Spleen (tissue), 11 donors: ENCODE measurements around the gene SYNJ1. TPM values are rescaled to one million over a fixed set of nuclear protein-coding genes. Genes with fewer than 3 reads are reported as not detected.
"Not testable (repeated sequence)": the region's sequence is repeated elsewhere in the genome, so short reads cannot be mapped to it uniquely, and the experiment has no call there.

Experiments
- DNase-seq: peaks from one replicate; pipeline ENCODE4 v3.0.0-alpha.2; 2020
- H3K27ac ChIP-seq, 8 donors: fragments of 200-600 bp; sonication (generic) in 7 of 8; 1 replicate in 4 of 8; 2 replicates in 4 of 8; pipeline versions ENCODE4 v1.5.0 to v1.8.0; 2016 to 2021; ENCODE audit warnings: inconsistent platforms in 4 of 8, mild to moderate bottlenecking in 4 of 8, moderate library complexity in 1 of 8
- H3K27me3 ChIP-seq, 7 donors: fragments of 200-600 bp; sonication (generic) in 6 of 7; replicated peaks in 1 of 7; 1 replicate in 4 of 7; 2 replicates in 3 of 7; pipeline versions ENCODE4 v1.5.0 to v1.8.0; 2016 to 2021; ENCODE audit warnings: inconsistent platforms in 3 of 7, mild to moderate bottlenecking in 1 of 7
- H3K36me3 ChIP-seq, 6 donors: fragments of 200-600 bp; sonication (generic) in 5 of 6; 1 replicate in 4 of 6; 2 replicates in 2 of 6; pipeline versions ENCODE4 v1.5.0 to v1.8.0; 2016 to 2021; ENCODE audit warnings: inconsistent platforms in 2 of 6
- H3K4me1 ChIP-seq, 6 donors: fragments of 200-600 bp; sonication (generic) in 5 of 6; 1 replicate in 3 of 6; 2 replicates in 3 of 6; pipeline versions ENCODE4 v1.5.0 to v1.8.0; 2016 to 2021; ENCODE audit warnings: inconsistent platforms in 3 of 6
- H3K4me3 ChIP-seq, 8 donors: fragments of 200-600 bp; sonication (generic) in 7 of 8; 1 replicate in 4 of 8; 2 replicates in 4 of 8; pipeline versions ENCODE4 v1.5.0 to v1.8.0; 2016 to 2021; ENCODE audit warnings: inconsistent platforms in 4 of 8, mild to moderate bottlenecking in 4 of 8, moderate library complexity in 2 of 8
- H3K9me3 ChIP-seq, 8 donors: fragments of 200-600 bp; sonication (generic) in 7 of 8; 1 replicate in 4 of 8; 2 replicates in 4 of 8; pipeline versions ENCODE4 v1.5.0 to v1.8.0; 2016 to 2021; ENCODE audit warnings: inconsistent platforms in 4 of 8
- POLR2A ChIP-seq, 3 donors: fragments of 450-650 bp; IDR thresholded peaks; one replicate each; pipeline ENCODE4 v1.5.1; 2017; ENCODE audit warnings: antibody characterized with exemption in 3 of 3, mild to moderate bottlenecking in 1 of 3
- POLR2AphosphoS5 ChIP-seq, 3 donors: sonication (generic); formaldehyde crosslinking; IDR thresholded peaks; one replicate each; pipeline ENCODE4 v1.5.1; 2017; ENCODE audit warnings: antibody characterized with exemption in 3 of 3
- WGBS, 5 donors: extraction: QIAGEN DNeasy Blood & Tissue Kit in 3 of 5; methylation state at CpG; one replicate each; pipeline versions ENCODE4 v1.1.5 to v1.1.7; 2013 to 2018; 5-methylcytosine and 5-hydroxymethylcytosine counted together
- intact Hi-C: fragments of 100-400 bp; cut with DNase I; formaldehyde crosslinking; loops from one replicate; pipeline ENCODE4 v1.15.0; 2023; ENCODE audit warnings: low total_unique reads
- polyA plus RNA-seq, 3 donors: library from polyadenylated mRNA; stranded (reverse); fragments of 200-250 nt; gene quantifications; one replicate each; pipeline ENCODE4 v1.2.1, GENCODE V29; 2013
- total RNA-seq, 7 donors: library from RNA; depleted of rRNA in 3 of 7; stranded (reverse); fragments of >200 nt in 3 of 7; fragmentation: NEBNext Ultra II Directional in 4 of 7; extraction: Animal tissue kit (Norgen Biotek cat#: 25700) in 4 of 7; gene quantifications; one replicate each; pipeline versions ENCODE4 v1.1.0 to v1.2.1, GENCODE V29; 2016 to 2021
- TF ChIP-seq, protein P1 (sequence below), 11 experiments: fragments of 200-600 bp in 7 of 11; fragments of 450-650 bp in 4 of 11; sonication (generic) in 4 of 11; IDR thresholded peaks in 8 of 11; conservative IDR thresholded peaks in 3 of 11; 1 replicate in 7 of 11; 2 replicates in 4 of 11; pipeline versions ENCODE4 v1.4.0 to v1.8.0; 2016 to 2021; ENCODE audit warnings: antibody characterized with exemption in 11 of 11, inconsistent platforms in 4 of 11, mild to moderate bottlenecking in 1 of 11
- donor health status: healthy with polysubstance abuse.
- donor health status: DM: no; HTN: no; CAD: no; lungs with moderate emphysema.
- donor health status: DM: no; HTN: no; CAD: no.
- donor health status: Bipolar disorder and iron deficiency.
- donor health status: healthy.
- donor health status: DM: no; HTN: no; CAD: no.
- donor health status: DM: yes; HTN: yes; CAD: no.

SYNJ1 gene
- total and polyA plus RNA-seq, 10 donors = 3.3 to 30.3 (median 18.7) TPM

DNA sequence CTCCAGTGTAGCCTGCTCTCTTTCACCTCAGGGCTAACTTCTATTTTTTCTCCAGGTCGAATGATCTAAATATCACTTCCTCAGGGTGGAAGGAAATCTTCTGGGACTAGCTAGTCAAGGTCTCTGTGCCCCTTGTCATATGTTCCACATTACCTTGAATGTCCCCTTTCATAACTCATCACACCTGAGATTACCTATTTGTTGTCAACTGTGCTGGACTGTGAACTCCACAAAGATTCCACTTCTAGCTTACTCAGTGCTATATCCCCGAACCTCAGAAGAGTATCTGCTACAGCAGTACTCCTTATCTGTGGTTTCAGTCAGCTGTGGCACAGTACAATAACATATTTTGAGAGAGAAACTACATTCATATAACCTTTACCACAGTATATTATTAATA, 14.6 kb upstream of the SYNJ1 start:
- intact Hi-C loops = no loop called here
- Histone ChIP-seq H3K4me1 (no peaks in the 10 kb centered on the region), H3K27ac (no peak overlapping the region), H3K4me3 (no peak overlapping the region), H3K9me3 (no peaks in the 10 kb centered on the region), H3K36me3 (peaks cover 2 to 100% (median 78%) of the 10 kb centered on the region in 6 donors), H3K27me3 (no peaks in the 10 kb centered on the region)
- TF ChIP-seq POLR2AphosphoS5 (IDR thresholded peaks at IDR 0.05) (no peak), POLR2A (IDR thresholded peaks at IDR 0.05) (no peak)
- TF ChIP-seq, protein P1, sequence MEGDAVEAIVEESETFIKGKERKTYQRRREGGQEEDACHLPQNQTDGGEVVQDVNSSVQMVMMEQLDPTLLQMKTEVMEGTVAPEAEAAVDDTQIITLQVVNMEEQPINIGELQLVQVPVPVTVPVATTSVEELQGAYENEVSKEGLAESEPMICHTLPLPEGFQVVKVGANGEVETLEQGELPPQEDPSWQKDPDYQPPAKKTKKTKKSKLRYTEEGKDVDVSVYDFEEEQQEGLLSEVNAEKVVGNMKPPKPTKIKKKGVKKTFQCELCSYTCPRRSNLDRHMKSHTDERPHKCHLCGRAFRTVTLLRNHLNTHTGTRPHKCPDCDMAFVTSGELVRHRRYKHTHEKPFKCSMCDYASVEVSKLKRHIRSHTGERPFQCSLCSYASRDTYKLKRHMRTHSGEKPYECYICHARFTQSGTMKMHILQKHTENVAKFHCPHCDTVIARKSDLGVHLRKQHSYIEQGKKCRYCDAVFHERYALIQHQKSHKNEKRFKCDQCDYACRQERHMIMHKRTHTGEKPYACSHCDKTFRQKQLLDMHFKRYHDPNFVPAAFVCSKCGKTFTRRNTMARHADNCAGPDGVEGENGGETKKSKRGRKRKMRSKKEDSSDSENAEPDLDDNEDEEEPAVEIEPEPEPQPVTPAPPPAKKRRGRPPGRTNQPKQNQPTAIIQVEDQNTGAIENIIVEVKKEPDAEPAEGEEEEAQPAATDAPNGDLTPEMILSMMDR (IDR thresholded peaks at IDR 0.05 in 8 of 11, conservative IDR thresholded peaks at IDR 0.05 in 3 of 11) = no peak
- WGBS, 5 donors = 71 to 90% (median 79%) methylated on average over 2 of the region's 2 CpGs
- DNase-seq = no peak

DNA sequence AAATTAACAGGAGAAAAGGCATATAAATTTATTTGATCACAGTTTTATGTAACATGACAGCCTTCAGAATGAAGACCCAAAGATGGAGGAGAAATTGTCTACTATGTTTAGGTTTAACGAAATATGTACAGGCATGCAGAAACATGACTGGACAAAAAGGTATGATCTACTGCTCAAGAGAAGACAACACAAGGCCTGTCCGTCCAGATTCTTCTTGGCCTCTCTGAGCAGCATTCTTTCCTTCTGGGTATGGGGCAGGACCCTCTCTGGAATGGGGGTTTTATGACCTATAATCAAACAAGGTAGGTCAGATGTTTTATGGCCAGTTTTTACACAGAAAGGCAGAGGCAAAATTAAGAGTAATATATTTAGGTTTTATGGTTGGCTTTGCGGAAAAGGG, 13.5 kb upstream of the SYNJ1 start:
- Histone ChIP-seq H3K27ac (no peak overlapping the region), H3K9me3 (no peaks in the 10 kb centered on the region), H3K4me3 (no peak overlapping the region), H3K4me1 (no peaks in the 10 kb centered on the region), H3K36me3 (peaks cover 2 to 100% (median 73%) of the 10 kb centered on the region in 6 donors), H3K27me3 (no peaks in the 10 kb centered on the region)
- WGBS, 5 donors = 92 to 97% (median 96%) methylated on average over 3 of the region's 3 CpGs
- DNase-seq = no peak
- intact Hi-C loops = no loop called here
- no peak for TF ChIP-seq POLR2A (IDR thresholded peaks at IDR 0.05)
- no peak for TF ChIP-seq POLR2AphosphoS5 (IDR thresholded peaks at IDR 0.05)
- TF ChIP-seq, protein P1 (IDR thresholded peaks at IDR 0.05 in 8 of 11, conservative IDR thresholded peaks at IDR 0.05 in 3 of 11) = no peak

DNA sequence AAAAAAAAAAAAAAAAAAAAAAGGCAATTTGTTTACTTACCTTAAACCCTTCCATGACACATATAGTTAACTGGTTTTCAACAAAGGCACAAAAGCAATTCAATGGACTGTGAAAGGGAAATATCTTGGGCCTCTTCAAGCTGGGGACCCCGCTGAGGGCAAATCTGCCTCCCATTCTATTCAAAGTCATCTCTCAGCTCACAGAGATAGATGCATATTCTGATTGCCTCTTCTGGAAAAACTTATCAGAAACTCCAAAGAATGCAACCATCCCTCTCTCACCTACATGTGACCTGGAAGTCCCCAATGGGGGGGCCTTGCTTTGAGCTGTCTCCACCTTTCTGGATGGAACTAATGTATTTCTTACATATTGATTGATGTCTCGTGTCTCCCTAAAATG, 12.1 kb upstream of the SYNJ1 start:
- H3K4me1 ChIP-seq = no peaks in the 10 kb centered on the region
- TF ChIP-seq POLR2AphosphoS5 (IDR thresholded peaks at IDR 0.05) (no peak), POLR2A (IDR thresholded peaks at IDR 0.05) (no peak)
- TF ChIP-seq, protein P1 (IDR thresholded peaks at IDR 0.05 in 8 of 11, conservative IDR thresholded peaks at IDR 0.05 in 3 of 11) = no peak
- peaks cover 1 to 100% (median 73%) of the 10 kb centered on the region in 6 donors for H3K36me3 ChIP-seq
- H3K9me3 ChIP-seq = no peaks in the 10 kb centered on the region
- H3K27me3 ChIP-seq = no peaks in the 10 kb centered on the region
- 90 to 98% (median 95%) methylated on average over 2 of the region's 2 CpGs for WGBS, 5 donors
- H3K27ac ChIP-seq = no peak overlapping the region
- intact Hi-C loops = no loop called here
- H3K4me3 ChIP-seq = no peak overlapping the region
- no peak for DNase-seq

DNA sequence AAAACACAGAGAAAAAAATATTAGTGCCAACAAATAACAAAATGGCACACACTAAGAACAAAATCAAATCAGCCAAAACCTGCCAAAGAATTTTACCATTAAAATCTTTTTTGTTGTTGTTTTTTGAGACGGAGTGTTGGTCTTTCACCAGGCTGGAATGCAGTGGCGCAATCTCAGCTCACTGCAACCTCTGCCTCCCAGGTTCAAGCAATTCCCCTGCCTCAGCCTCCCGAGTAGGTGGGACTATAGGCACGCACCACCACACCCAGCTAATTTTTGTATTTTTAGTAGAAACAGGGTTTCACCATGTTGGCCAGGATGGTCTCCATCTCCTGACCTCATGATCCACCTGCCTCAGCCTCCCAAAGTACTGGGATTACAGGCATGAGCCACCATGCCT, 8.3 kb upstream of the SYNJ1 start:
- 91 to 94% (median 93%) methylated on average over 4 of the region's 4 CpGs for WGBS, 5 donors
- H3K27ac ChIP-seq, H3K9me3 ChIP-seq, H3K27me3 ChIP-seq, intact Hi-C loops, DNase-seq, H3K4me3 ChIP-seq: not testable (repeated sequence)
- Histone ChIP-seq H3K4me1 (peaks cover 0 to 11% (median 0%) of the 10 kb centered on the region in 6 donors), H3K36me3 (peaks cover 0 to 89% (median 47%) of the 10 kb centered on the region in 6 donors)

DNA sequence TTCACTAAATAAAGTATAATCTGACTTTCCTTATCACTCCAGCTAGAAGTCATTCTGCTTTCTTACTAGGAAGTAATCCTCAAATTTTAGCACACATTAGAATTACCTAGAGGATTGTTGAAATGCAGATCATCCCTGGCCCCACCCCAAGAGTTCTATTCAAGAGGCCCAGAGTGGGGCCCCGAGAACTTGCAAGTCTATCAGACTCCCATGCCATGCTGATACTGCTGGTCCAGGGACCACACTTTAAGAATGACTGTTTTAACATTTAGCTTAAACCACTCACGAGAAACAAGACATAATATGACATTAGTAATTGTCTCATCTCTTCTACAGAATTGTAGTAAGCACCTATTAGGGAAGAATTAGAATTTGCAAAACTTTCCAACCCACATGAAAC, 7.7 kb upstream of the SYNJ1 start:
- Histone ChIP-seq H3K4me1 (peaks cover 0 to 16% (median 0%) of the 10 kb centered on the region in 6 donors), H3K27ac (no peak overlapping the region), H3K4me3 (no peak overlapping the region), H3K9me3 (no peaks in the 10 kb centered on the region), H3K36me3 (peaks cover 0 to 83% (median 42%) of the 10 kb centered on the region in 6 donors), H3K27me3 (no peaks in the 10 kb centered on the region)
- TF ChIP-seq, protein P1 (IDR thresholded peaks at IDR 0.05 in 8 of 11, conservative IDR thresholded peaks at IDR 0.05 in 3 of 11) = no peak
- TF ChIP-seq POLR2AphosphoS5 (IDR thresholded peaks at IDR 0.05) (no peak), POLR2A (IDR thresholded peaks at IDR 0.05) (no peak)
- WGBS, 5 donors = 78 to 94% (median 85%) methylated on average over 2 of the region's 2 CpGs
- no peak for DNase-seq
- intact Hi-C loops = no loop called here
